ENCODE results near the gene EYS. TPM values are rescaled to one million over a fixed set of nuclear protein-coding genes. Genes with fewer than 3 reads are reported as not detected.
"Not testable (repeated sequence)": the region's sequence is repeated elsewhere in the genome, so short reads cannot be mapped to it uniquely, and the experiment has no call there.

The EYS gene
- total and polyA plus RNA-seq, 2 of the 13 experiments (the other 11 are each of a cell fraction or from before 2014, with no cell fraction given) = 0.04 to 0.07 TPM

DNA sequence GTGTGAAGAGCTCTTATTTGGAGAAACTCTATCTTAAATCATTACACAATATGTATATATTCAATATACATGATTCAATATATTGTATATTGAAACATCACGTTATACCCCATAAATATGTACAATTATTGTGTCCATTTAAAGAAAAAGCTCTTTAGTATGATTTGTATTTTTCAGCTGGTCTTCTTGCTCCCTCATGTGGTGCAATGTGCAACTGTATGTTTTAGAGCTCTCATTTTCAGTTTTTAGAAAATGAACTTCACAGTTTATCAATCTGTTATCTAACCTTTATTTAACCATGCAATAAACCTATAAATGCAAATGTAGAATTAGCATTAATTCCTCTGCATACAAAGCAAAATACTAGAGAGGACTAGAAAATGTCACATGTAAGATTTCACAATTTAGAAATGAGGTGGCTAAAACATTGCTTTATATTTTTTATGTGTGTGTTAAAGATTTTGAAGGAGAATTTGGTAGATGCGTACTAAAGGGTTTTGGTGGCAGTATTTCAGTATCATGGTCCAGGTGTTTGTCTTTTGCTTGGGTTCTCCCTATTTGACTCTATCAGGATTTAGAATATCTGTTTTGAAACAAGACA is 1904.3 kb downstream of the EYS start (continued):
- TF ChIP-seq, protein P1, sequence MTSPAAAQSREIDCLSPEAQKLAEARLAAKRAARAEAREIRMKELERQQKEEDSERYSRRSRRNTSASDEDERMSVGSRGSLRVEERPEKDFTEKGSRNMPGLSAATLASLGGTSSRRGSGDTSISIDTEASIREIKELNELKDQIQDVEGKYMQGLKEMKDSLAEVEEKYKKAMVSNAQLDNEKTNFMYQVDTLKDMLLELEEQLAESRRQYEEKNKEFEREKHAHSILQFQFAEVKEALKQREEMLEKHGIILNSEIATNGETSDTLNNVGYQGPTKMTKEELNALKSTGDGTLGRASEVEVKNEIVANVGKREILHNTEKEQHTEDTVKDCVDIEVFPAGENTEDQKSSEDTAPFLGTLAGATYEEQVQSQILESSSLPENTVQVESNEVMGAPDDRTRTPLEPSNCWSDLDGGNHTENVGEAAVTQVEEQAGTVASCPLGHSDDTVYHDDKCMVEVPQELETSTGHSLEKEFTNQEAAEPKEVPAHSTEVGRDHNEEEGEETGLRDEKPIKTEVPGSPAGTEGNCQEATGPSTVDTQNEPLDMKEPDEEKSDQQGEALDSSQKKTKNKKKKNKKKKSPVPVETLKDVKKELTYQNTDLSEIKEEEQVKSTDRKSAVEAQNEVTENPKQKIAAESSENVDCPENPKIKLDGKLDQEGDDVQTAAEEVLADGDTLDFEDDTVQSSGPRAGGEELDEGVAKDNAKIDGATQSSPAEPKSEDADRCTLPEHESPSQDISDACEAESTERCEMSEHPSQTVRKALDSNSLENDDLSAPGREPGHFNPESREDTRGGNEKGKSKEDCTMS (CRISPR knock-in tag; conservative IDR thresholded peaks at IDR 0.05) = no peak
- TF ChIP-seq ARID3A (IDR thresholded peaks at IDR 0.05; ENCODE audit: low read depth, low read length) = peak; percentile 17; the same call in 1 of the 2 replicates

GRCh38 chr6:63800386-63800785 is 1906.6 kb downstream of the EYS start:
- H2AFZ ChIP-seq (ENCODE audit: low read length); H3K79me2 ChIP-seq (ENCODE audit: insufficient read depth, low read length); BruUV-seq (replicated peaks); H3K27ac ChIP-seq (ENCODE audit: extremely low read length, insufficient read depth, low read length); H3K9me3 ChIP-seq (ENCODE audit: low read length); H3K36me3 ChIP-seq (replicated peaks in 1 of 2; ENCODE audit: control insufficient read depth in 1 of 2, insufficient read depth in 2 of 2, low read length in 2 of 2); POLR2A ChIA-PET; intact Hi-C loops (cut with micrococcal nuclease; ENCODE audit: unreplicated experiment); H4K20me1 ChIP-seq (ENCODE audit: insufficient read depth, low read length); DNase-seq (ENCODE audit: low spot score); H3K27me3 ChIP-seq (ENCODE audit: control insufficient read depth in 1 of 2, insufficient read depth in 2 of 2, low read length in 2 of 2); H3K4me3 ChIP-seq (replicated peaks in 1 of 3; ENCODE audit: insufficient read depth in 1 of 3, low read depth in 2 of 3, low read length in 3 of 3); H3K9ac ChIP-seq (ENCODE audit: insufficient read depth, low read depth, low read length); CTCF ChIA-PET (ENCODE audit: low intra/inter-chr PET ratio, low total read pairs): not testable (repeated sequence)
- ATAC-seq = peak; percentile 54
- Histone ChIP-seq H3K4me1 (ENCODE audit: insufficient read depth, low read length) (peaks cover 29% of the 10 kb centered on the region), H3K4me2 (ENCODE audit: low read depth, low read length) (peak overlapping the region; percentile 60)
- 1% methylated on average over 7 of the region's 7 CpGs for WGBS (ENCODE audit: low lambda C conversion rate)
- 0 out of 2 replicates have a peak, but pooled peaks have one; percentile 17 for TF ChIP-seq HNF4A (CRISPR knock-in tag; IDR thresholded peaks at IDR 0.05)
- TF ChIP-seq, protein P2, sequence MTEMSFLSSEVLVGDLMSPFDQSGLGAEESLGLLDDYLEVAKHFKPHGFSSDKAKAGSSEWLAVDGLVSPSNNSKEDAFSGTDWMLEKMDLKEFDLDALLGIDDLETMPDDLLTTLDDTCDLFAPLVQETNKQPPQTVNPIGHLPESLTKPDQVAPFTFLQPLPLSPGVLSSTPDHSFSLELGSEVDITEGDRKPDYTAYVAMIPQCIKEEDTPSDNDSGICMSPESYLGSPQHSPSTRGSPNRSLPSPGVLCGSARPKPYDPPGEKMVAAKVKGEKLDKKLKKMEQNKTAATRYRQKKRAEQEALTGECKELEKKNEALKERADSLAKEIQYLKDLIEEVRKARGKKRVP (CRISPR knock-in tag; IDR thresholded peaks at IDR 0.05) = peak in 1 of 2 experiments; percentile 73; a peak in 2 of 4 replicates
- TF ChIP-seq SALL1 (CRISPR knock-in tag; IDR thresholded peaks at IDR 0.05) = 0 out of 2 replicates have a peak, but pooled peaks have one; percentile 19
- TF ChIP-seq NR2F1 (CRISPR knock-in tag; IDR thresholded peaks at IDR 0.05) = peak in 1 of 2 experiments; percentile 54; a peak in 1 of 4 replicates
- TF ChIP-seq RARA (CRISPR knock-in tag; IDR thresholded peaks at IDR 0.05) = peak; percentile 54
- peak; percentile 76; the same call in 1 of the 2 replicates for TF ChIP-seq ZNF441 (CRISPR knock-in tag; IDR thresholded peaks at IDR 0.05; ENCODE audit: borderline replicate concordance)
- FAIRE-seq = peak; percentile 73
- in situ Hi-C loops (cut with HindIII; ENCODE audit: extremely low pct_ligation_motif_present, low pct_unique_long_range_greater_than_20kb) = loop anchor here (25.0 kb wide), 1 partner anchor 738 kb away; no protein-coding TSS in a partner anchor

Measured in HepG2 (cell line).